WERI-Rb-1 (cell line): ENCODE data around the gene IZUMO4.
A peak's percentile ranks its signal among the peaks of the same experiment; 100 is the strongest.

Experiments
- DNase-seq: peaks from one replicate; pipeline ENCODE4 v3.0.0-alpha.2; 2020
- H3K27ac ChIP-seq: fragments of 250-450 bp; sonication (Bioruptor Pico); 2 replicates; pipeline ENCODE4 v1.5.1; 2020; ENCODE audit warnings: mild to moderate bottlenecking, moderate library complexity
- H3K27me3 ChIP-seq: fragments of 250-450 bp; sonication (Bioruptor Pico); 2 replicates; pipeline ENCODE4 v1.5.1; 2021; ENCODE audit warnings: mild to moderate bottlenecking, low read depth, moderate library complexity; ENCODE audit not compliant: insufficient read depth, severe bottlenecking
- H3K36me3 ChIP-seq: fragments of 250-450 bp; sonication (Bioruptor Pico); 2 replicates; pipeline ENCODE4 v1.5.1; 2020; ENCODE audit warnings: mild to moderate bottlenecking, moderate library complexity
- H3K4me3 ChIP-seq: 2 replicates; pipeline ENCODE4 v1.5.1; 2011; ENCODE audit warnings: low read depth, mild to moderate bottlenecking, control low read depth, low read length
- H3K9me3 ChIP-seq: fragments of 250-450 bp; sonication (Bioruptor Pico); 2 replicates; pipeline ENCODE4 v1.5.1; 2021; ENCODE audit warnings: mild to moderate bottlenecking, moderate library complexity; ENCODE audit not compliant: severe bottlenecking
- CTCF ChIP-seq: IDR thresholded peaks from 2 replicates; pipeline ENCODE4 v1.5.1; 2011; ENCODE audit warnings: low read depth, mild to moderate bottlenecking, control low read depth, inconsistent platforms, low read length

Gene IZUMO4

GRCh38 chr19:2049741-2050348 lies 46.9 kb upstream of the IZUMO4 start:
- TF ChIP-seq CTCF, result no peak
- H3K9me3 ChIP-seq, result no peaks in the 10 kb centered on the region
- H3K27ac ChIP-seq, result peak overlapping the region; percentile 16
- H3K27me3 ChIP-seq, result no peaks in the 10 kb centered on the region
- H3K36me3 ChIP-seq, result peaks cover 19% of the 10 kb centered on the region
- no peak for DNase-seq
- peak overlapping the region; percentile 60 for H3K4me3 ChIP-seq

DNA sequence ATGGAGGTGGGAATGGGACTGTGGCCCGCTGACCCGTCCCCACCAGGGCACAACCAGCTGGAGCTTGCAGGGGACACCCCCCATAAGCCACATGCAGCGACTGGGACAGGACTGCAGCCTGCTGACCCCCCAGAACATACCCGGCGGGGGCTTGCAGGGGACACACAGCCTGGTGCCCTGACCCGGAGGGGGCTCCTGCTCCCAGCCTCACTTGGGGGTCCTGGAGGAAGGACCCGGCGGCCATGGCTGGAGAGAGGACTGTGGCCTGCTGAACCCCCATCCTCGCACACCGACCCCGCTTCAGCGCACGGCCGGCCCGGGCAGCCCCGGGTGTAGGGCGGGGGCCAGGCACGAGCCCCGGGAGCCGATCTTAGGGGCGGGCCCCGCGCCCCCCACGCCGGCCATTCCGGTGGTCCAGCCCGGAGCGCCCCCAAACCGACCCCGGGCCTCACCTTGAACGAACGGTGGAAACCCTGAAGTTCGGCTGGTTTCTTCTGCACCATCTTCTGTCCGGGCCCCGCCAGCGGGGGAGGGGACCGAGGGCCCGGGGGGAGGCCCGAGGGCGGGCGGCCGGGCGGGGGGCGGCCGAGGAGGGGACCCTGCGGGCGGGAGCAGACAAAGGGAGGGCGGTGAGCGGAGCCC lies 46.2 kb upstream of the IZUMO4 start:
- Histone ChIP-seq H3K4me3 (peak overlapping the region; percentile 60), H3K36me3 (peaks cover 18% of the 10 kb centered on the region), H3K9me3 (no peaks in the 10 kb centered on the region), H3K27me3 (no peaks in the 10 kb centered on the region), H3K27ac (peak overlapping the region; percentile 16)
- no peak for DNase-seq
- TF ChIP-seq CTCF, result no peak

DNA sequence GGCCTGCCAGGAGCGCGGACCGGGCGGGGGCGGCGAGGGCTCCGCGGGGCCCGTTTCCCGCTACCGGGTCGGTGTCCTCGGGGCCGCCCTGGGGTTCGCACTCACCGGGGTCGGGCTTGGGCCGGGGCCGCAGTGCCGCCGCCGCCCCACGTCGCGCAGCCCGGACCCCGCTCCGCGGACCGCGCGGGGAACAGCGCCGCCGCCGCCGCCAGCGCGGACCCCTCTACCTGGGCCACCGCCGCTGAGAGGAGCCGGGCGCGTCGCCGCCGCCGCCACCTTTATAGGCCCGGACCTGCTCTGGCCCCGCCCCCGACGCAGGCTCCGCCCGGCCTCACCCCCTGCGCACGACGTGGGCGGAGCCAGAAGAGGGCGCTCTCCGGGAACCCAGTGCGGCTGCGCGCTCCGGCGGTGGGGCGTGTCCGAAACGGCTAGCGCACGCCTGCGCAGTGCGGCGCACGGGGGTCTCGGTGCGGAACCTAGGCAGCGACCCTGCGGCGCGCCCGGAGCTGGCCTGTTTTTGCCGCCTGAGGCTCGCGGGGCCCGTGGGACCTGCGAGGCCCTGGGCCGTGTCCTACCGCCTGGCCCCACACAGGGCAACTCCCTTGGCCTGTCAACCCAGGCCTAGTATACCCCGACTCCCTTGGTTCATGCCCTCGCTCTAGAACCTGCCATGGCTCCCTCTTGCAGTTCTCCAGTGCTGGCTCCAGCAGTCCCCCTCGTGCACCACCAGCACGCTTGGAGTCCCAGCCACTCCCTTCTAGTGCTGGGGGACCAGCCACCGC lies 45.5 kb upstream of the IZUMO4 start, which contains the start of gene MKNK2:
MKNK2 (minus strand) TSS at position 254 of the 782 bp plus-strand sequence. CDS start 393 bp downstream, outside the sequence.
- Histone ChIP-seq H3K27ac (peak within 1 kb of the TSS; percentile 59), H3K9me3 (no peaks in the 10 kb centered on the region), H3K36me3 (peaks cover 10% of the 10 kb centered on the region), H3K27me3 (no peaks in the 10 kb centered on the region), H3K4me3 (peak within 1 kb of the TSS; percentile 60)
- peak; percentile 89 for DNase-seq
- TF ChIP-seq CTCF, result peak; percentile 75

- H3K4me3 ChIP-seq, result peak overlapping the region; percentile 40
- peaks cover 10% of the 10 kb centered on the region for H3K36me3 ChIP-seq
- no peak for TF ChIP-seq CTCF
- DNase-seq, result no peak
- H3K27me3 ChIP-seq, result no peaks in the 10 kb centered on the region
- H3K9me3 ChIP-seq, result no peaks in the 10 kb centered on the region
- peak overlapping the region; percentile 59; the same call in 1 of the 2 replicates for H3K27ac ChIP-seq
Observed at GRCh38 chr19:2051773-2052704, 44.7 kb upstream of the IZUMO4 start.

DNA sequence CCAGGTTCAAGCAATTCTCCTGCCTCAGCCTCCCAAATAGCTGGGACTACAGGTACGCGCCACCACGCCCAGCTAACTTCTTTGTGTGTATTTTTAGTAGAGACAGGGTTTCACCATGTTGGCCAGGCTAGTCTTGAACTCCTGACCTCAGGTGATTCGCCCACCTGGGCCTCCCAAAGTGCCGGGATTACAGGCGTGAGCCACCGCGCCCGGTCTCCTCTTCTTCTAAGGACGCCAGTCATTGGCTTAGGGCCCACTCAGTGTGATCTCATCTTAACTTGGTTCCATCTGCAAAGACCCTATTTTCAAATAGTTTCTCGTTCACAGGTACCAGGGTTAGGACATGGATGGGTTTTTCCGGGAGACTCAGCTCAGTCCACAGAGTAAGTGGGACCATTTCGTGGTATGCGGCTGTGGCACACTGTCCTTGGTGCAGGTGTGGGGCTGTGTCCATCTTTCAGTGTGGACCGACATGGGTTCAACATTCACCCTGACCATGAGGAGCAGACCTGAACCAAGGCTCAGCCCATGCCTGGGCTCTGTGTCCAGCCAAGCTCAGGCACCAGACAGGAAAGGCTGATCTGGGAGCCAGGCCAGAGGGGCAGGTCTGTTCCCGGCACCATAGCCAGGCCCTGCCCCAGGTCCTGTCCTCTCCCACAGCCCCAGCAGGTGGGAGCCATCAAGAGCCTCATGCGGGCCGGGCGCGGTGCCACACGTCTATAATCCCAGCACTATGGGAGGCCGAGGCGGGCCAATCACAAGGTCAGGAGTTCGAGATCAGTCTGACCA lies 42.9 kb upstream of the IZUMO4 start:
- Histone ChIP-seq H3K27ac (no peak overlapping the region), H3K27me3 (no peaks in the 10 kb centered on the region), H3K36me3 (peaks cover 4% of the 10 kb centered on the region), H3K4me3 (no peak overlapping the region), H3K9me3 (no peaks in the 10 kb centered on the region)
- DNase-seq, result no peak
- TF ChIP-seq CTCF, result no peak
